GM04504 (cell line): ENCODE data around the gene SRGAP2B.
"Not testable (repeated sequence)": the region's sequence is repeated elsewhere in the genome, so short reads cannot be mapped to it uniquely, and the experiment has no call there.

ENCODE experiments used
- DNase-seq: peaks from one replicate; pipeline ENCODE4 v3.0.0-alpha.2; 2012; ENCODE audit warnings: low read depth

SRGAP2B gene

GRCh38 chr1:145095284-145096057 is at the start of gene SRGAP2B, which contains the start of gene FAM72D:
SRGAP2B (minus strand) TSS chr1:145095328; CDS start chr1:145092901, 2,427 bp downstream.
FAM72D (plus strand) TSS chr1:145095974; CDS start chr1:145096848, 874 bp downstream.
- not testable (repeated sequence) for DNase-seq

GRCh38 chr1:145144264-145144913 is 49.3 kb upstream of the SRGAP2B start:
- not testable (repeated sequence) for DNase-seq

GRCh38 chr1:145140549-145140948 is 45.4 kb upstream of the SRGAP2B start:
- DNase-seq, result not testable (repeated sequence)

- DNase-seq, result not testable (repeated sequence)
Observed at GRCh38 chr1:145134476-145134875, 39.3 kb upstream of the SRGAP2B start.

- peak; percentile 5 for DNase-seq
Observed at GRCh38 chr1:145128697-145129469, 33.8 kb upstream of the SRGAP2B start.

- not testable (repeated sequence) for DNase-seq
Observed at GRCh38 chr1:145127144-145127543, 32.0 kb upstream of the SRGAP2B start.

- not testable (repeated sequence) for DNase-seq
Observed at GRCh38 chr1:145125112-145125511, 30.0 kb upstream of the SRGAP2B start.

GRCh38 chr1:145123992-145124641 is 29.0 kb upstream of the SRGAP2B start:
- DNase-seq, result not testable (repeated sequence)

GRCh38 chr1:145123062-145123395 is 27.9 kb upstream of the SRGAP2B start:
- not testable (repeated sequence) for DNase-seq

GRCh38 chr1:145122344-145123061 is 27.4 kb upstream of the SRGAP2B start:
- DNase-seq, result not testable (repeated sequence)

GRCh38 chr1:145119842-145120241 is 24.7 kb upstream of the SRGAP2B start:
- not testable (repeated sequence) for DNase-seq

- DNase-seq, result not testable (repeated sequence)
Observed at GRCh38 chr1:145115587-145116493, 20.7 kb upstream of the SRGAP2B start.

GRCh38 chr1:145114560-145115057 is 19.5 kb upstream of the SRGAP2B start:
- DNase-seq, result not testable (repeated sequence)

- DNase-seq, result not testable (repeated sequence)
Observed at GRCh38 chr1:145112703-145113102, 17.6 kb upstream of the SRGAP2B start.

- not testable (repeated sequence) for DNase-seq
Observed at GRCh38 chr1:145111674-145112073, 16.5 kb upstream of the SRGAP2B start.

GRCh38 chr1:145103294-145103693 is 8.2 kb upstream of the SRGAP2B start:
- not testable (repeated sequence) for DNase-seq

GRCh38 chr1:145101725-145102124 is 6.6 kb upstream of the SRGAP2B start:
- DNase-seq, result not testable (repeated sequence)

- not testable (repeated sequence) for DNase-seq
Observed at GRCh38 chr1:145094655-145095211, 395 bp downstream of the SRGAP2B start.

- DNase-seq, result not testable (repeated sequence)
Observed at GRCh38 chr1:145093517-145094149, 1.5 kb downstream of the SRGAP2B start.
